SKM-1 treated with dmso at 0.1 percent for 144 hours (cell line): Measurements from ENCODE around the gene EXOC8.

Experiments used
- DNase-seq: peaks from one replicate; lab custom pipeline; 2025; ENCODE audit not compliant: unreplicated experiment; lab: John Stamatoyannopoulos, UW

Gene EXOC8

GRCh38 chr1:231318015-231318355, 19.7 kb downstream of the EXOC8 start:
- DNase-seq: no peak

GRCh38 chr1:231317306-231318014, 20.2 kb downstream of the EXOC8 start:
- no peak for DNase-seq

GRCh38 chr1:231315887-231316286, 21.8 kb downstream of the EXOC8 start:
- peak; percentile 68 for DNase-seq

GRCh38 chr1:231313661-231314060, 24.0 kb downstream of the EXOC8 start:
- DNase-seq: no peak

- DNase-seq: no peak
Measured at GRCh38 chr1:231312432-231312788, 25.2 kb downstream of the EXOC8 start.

DNA sequence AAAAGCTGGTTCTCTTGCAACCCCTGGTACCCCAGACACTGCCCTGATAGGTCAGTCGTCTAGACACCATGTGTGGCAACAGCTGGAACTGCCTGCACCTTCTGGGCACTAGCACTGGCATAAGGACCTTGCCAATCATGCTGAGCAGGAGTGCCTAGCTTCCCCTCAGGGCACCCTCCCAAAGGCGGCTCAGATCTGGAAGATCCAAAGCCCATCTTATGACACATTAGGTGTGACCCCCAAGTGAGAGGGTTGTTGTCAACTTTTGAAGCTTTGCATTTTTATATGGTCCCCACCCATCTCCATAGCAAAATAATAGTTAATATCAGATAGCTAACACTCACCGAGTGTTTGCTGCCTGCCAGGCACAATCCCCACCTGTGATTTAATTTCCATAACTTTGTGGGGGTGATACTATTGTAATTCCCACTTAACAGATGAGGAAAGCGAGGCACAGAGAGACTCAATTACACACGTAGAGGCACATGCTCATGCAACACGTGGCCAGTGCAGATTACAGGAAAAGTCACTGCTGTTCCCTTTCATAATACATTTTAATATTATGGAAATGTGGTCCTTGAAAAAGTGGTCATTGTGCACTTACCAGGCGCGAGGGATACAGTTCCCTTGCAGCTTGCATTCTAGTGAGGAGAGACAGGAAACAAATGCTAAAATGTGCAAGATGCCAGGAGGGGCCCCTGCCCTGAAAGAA, 25.8 kb downstream of the EXOC8 start:
- DNase-seq: no peak

GRCh38 chr1:231310391-231310934, 27.2 kb downstream of the EXOC8 start:
- no peak for DNase-seq

DNA sequence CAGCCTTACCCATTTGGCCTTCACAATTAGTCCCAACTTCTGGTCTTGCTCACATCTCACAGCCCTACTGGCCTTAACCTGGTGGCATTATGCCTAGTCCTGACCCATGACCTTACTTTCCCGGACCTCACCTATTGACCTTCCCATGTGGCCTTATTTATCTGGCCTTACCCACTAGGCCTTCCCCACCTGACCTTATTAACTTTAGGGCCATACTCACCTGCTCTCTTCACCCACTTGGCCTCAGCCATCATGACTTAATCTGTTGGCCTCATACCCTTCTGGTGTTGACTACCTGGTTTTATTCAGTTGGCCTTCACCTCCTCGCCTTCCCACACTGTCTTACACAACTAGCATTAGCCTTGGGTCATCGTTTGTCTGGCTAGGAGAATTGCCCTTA, 35.7 kb downstream of the EXOC8 start:
- DNase-seq: no peak

DNA sequence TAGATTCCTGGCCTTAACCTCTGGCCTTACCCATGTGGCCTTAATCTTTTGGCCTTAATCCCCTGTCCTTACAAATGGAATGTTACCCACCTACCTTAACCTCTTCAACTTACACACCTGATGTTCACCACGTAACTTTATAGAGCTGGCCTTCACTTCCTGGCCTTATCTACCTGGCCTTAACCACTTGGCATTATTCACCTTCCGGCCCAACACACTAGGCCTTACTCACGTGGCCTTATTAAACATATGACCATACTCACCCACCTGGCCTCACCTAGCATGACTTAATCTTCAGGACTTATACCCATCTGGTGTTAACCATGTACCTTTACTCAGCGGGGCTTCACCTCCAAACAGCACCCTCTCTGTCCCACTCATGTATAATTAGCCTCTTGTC, 41.7 kb downstream of the EXOC8 start:
- no peak for DNase-seq

DNA sequence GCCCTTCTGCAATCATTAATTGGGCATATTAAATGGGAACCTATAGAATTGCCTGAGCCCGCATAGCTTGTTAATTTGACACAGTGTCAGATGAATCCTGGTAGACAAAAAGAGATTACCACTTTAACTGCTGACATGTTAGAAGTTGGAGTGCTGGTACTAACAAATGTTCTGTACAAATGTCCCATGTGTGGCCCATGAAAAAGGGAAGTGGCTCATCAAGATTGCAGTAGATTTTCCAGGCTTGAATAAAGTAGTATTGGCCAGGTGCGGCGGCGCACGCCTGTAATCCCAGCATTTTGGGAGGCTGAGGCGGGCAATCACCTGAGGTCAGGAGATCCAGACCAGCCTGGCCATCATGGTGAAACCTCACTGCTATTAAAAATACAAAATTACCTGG, 51.0 kb downstream of the EXOC8 start:
- no peak for DNase-seq

DNA sequence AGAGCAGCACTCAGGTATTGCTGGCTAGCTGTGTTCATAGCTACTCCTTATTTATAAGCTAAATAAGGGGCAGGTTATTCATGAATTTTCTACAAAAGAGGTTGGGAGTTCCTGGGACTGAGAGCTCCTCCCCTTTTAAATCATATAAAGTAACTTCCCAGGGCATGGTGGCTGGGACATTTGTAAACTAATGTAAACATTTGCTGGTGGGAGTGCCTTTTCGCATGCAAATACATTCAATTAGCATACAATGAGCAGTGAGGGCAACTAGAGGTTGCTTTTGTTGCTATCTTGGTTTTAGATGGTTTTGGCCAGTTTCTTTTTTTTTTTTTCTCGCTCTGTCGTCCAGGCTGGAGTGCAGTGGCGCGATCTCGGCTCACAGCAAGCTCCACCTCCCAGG, 53.2 kb downstream of the EXOC8 start:
- DNase-seq: no peak
